Vagina (tissue), 2 donors: Measurements from ENCODE around the gene RANBP3.

Experiments
- CTCF ChIP-seq, 3 experiments: fragments of 450-650 bp in 2 of 3; fragments of 200-600 bp in 1 of 3; sonication (generic) in 1 of 3; IDR thresholded peaks; one replicate each; pipeline ENCODE4 v1.5.1; 2017 to 2019; ENCODE audit warnings: antibody characterized with exemption in 3 of 3, mild to moderate bottlenecking in 2 of 3, moderate library complexity in 2 of 3
- POLR2A ChIP-seq, 2 donors: fragments of 450-650 bp; IDR thresholded peaks; one replicate each; pipeline ENCODE4 v1.6.1; 2017; ENCODE audit warnings: antibody characterized with exemption in 2 of 2, mild to moderate bottlenecking in 2 of 2, moderate library complexity in 2 of 2
- POLR2AphosphoS5 ChIP-seq, 2 donors: sonication (generic); formaldehyde crosslinking; IDR thresholded peaks; one replicate each; pipeline ENCODE4 v1.9.0; 2017; ENCODE audit warnings: antibody characterized with exemption in 2 of 2, mild to moderate bottlenecking in 2 of 2, low read depth in 1 of 2; ENCODE audit not compliant: insufficient read depth in 1 of 2

- TF ChIP-seq CTCF (IDR thresholded peaks at IDR 0.05), result no peak
- TF ChIP-seq POLR2AphosphoS5 (IDR thresholded peaks at IDR 0.05; ENCODE audit: insufficient read depth in 1 of 2, low read depth in 1 of 2), result no peak
- no peak for TF ChIP-seq POLR2A (IDR thresholded peaks at IDR 0.05)
These were observed 10.4 kb downstream of the RANBP3 start for GRCh38 chr19:5967571-5967970.
